Fibroblast of pulmonary artery (primary cell): ENCODE measurements around the gene CCDC50.

ENCODE experiments used
- DNase-seq: peaks from one replicate; pipeline ENCODE4 v3.0.0-alpha.2; 2010; ENCODE audit warnings: low read depth
- H3K4me3 ChIP-seq: replicated peaks from 2 replicates; pipeline ENCODE4 v1.5.1; 2011; ENCODE audit warnings: low read depth, mild to moderate bottlenecking, control low read depth, low read length, moderate library complexity
- CTCF ChIP-seq: IDR thresholded peaks from 2 replicates; pipeline ENCODE4 v1.5.1; 2011; ENCODE audit warnings: mild to moderate bottlenecking, control low read depth, low read length, inconsistent platforms; ENCODE audit errors: missing control alignments

CCDC50 gene

GRCh38 chr3:191361456-191361855 is 32.3 kb downstream of the CCDC50 start:
- no peak for DNase-seq
- no peak for TF ChIP-seq CTCF
- H3K4me3 ChIP-seq, result no peak overlapping the region

GRCh38 chr3:191362037-191362436 is 32.8 kb downstream of the CCDC50 start:
- DNase-seq, result no peak
- no peak for TF ChIP-seq CTCF
- H3K4me3 ChIP-seq, result no peak overlapping the region

GRCh38 chr3:191362524-191363090 is 33.4 kb downstream of the CCDC50 start:
- no peak overlapping the region for H3K4me3 ChIP-seq
- DNase-seq, result no peak
- no peak for TF ChIP-seq CTCF

- DNase-seq, result no peak
- H3K4me3 ChIP-seq, result no peak overlapping the region
- no peak for TF ChIP-seq CTCF
Measured at GRCh38 chr3:191363221-191363620, 34.0 kb downstream of the CCDC50 start.

- no peak for TF ChIP-seq CTCF
- DNase-seq, result peak; percentile 53
- no peak overlapping the region for H3K4me3 ChIP-seq
Measured at GRCh38 chr3:191366675-191367074, 37.5 kb downstream of the CCDC50 start.

GRCh38 chr3:191368755-191369615 is 39.8 kb downstream of the CCDC50 start:
- DNase-seq, result no peak
- H3K4me3 ChIP-seq, result no peak overlapping the region
- no peak for TF ChIP-seq CTCF
